Breast epithelium (tissue), 3 donors: ENCODE measurements around the gene HOXD3.

Experiments
- CTCF ChIP-seq, 3 donors: fragments of 450-650 bp; IDR thresholded peaks; one replicate each; pipeline ENCODE4 v1.5.1; 2016 to 2017; ENCODE audit warnings: antibody characterized with exemption in 3 of 3, mild to moderate bottlenecking in 3 of 3, moderate library complexity in 3 of 3
- POLR2A ChIP-seq: fragments of 450-650 bp; IDR thresholded peaks from one replicate; pipeline ENCODE4 v1.6.1; 2016; ENCODE audit warnings: antibody characterized with exemption, mild to moderate bottlenecking, moderate library complexity
- POLR2AphosphoS5 ChIP-seq, 3 donors: sonication (generic); formaldehyde crosslinking; IDR thresholded peaks; one replicate each; pipeline ENCODE4 v1.6.1; 2017; ENCODE audit warnings: antibody characterized with exemption in 3 of 3

- TF ChIP-seq CTCF (IDR thresholded peaks at IDR 0.05) (no peak), POLR2A (no peak), POLR2AphosphoS5 (IDR thresholded peaks at IDR 0.05) (no peak)
These were observed 12.6 kb downstream of the HOXD3 start for GRCh38 chr2:176169711-176170110.
